H1 (cell line): ENCODE data around the gene NRAS. TPM values are rescaled to one million over a fixed set of nuclear protein-coding genes. Genes with fewer than 3 reads are reported as not detected.
A peak's percentile ranks its signal among the peaks of the same experiment; 100 is the strongest.

Experiments
- CTCF ChIA-PET: fragments of 300-600 bp; sonication (Branson Sonifier 250); formaldehyde crosslinking; loops from one replicate; lab custom pipeline; 2021; ENCODE audit not compliant: partially characterized antibody; lab: Charles Lee
- POLR2A ChIA-PET: fragments of 300-600 bp; sonication (Branson Sonifier 250); formaldehyde crosslinking; loops from one replicate; lab custom pipeline; 2021; ENCODE audit warnings: inconsistent platforms; ENCODE audit not compliant: partially characterized antibody; lab: Charles Lee
- DNase-seq, 2 experiments: peaks; one replicate each; pipeline versions ENCODE4 v3.0.0 to v3.0.0-alpha.2; 2010 to 2022; ENCODE audit warnings: low spot score in 2 of 2, low read depth in 1 of 2, mixed read lengths in 1 of 2
- FAIRE-seq: peaks from 2 replicates; lab custom pipeline; 2011; peaks lifted over from hg19 to GRCh38; lab: Jason Lieb, UNC
- H2AFZ ChIP-seq: 2 replicates; pipeline ENCODE4 v1.8.1; 2012; ENCODE audit warnings: low read length, inconsistent platforms
- H2AK5ac ChIP-seq: 2 replicates; pipeline ENCODE4 v1.6.1; 2013; ENCODE audit warnings: low read depth, low read length
- H2BK120ac ChIP-seq: replicated peaks from 2 replicates; pipeline ENCODE3; 2013; ENCODE audit warnings: low read depth, low read length, inconsistent platforms
- H2BK12ac ChIP-seq: 2 replicates; pipeline ENCODE4 v1.6.1; 2013; ENCODE audit warnings: low read depth, low read length
- H2BK15ac ChIP-seq: 2 replicates; pipeline ENCODE4 v1.6.1; 2013; ENCODE audit warnings: low read length
- H2BK20ac ChIP-seq: 2 replicates; pipeline ENCODE4 v1.6.1; 2013; ENCODE audit warnings: low read length
- H2BK5ac ChIP-seq: 2 replicates; pipeline ENCODE4 v1.6.1; 2013; ENCODE audit warnings: low read depth, low read length
- H3K14ac ChIP-seq: 2 replicates; pipeline ENCODE4 v1.6.1; 2013; ENCODE audit warnings: inconsistent platforms; ENCODE audit not compliant: insufficient read length
- H3K18ac ChIP-seq: 2 replicates; pipeline ENCODE4 v1.6.1; 2013; ENCODE audit warnings: low read length; ENCODE audit errors: extremely low read depth
- H3K23ac ChIP-seq: 2 replicates; pipeline ENCODE4 v1.6.1; 2013; ENCODE audit warnings: inconsistent platforms; ENCODE audit not compliant: insufficient read length
- H3K23me2 ChIP-seq: 2 replicates; pipeline ENCODE4 v1.6.1; 2013; ENCODE audit warnings: low read depth, low read length
- H3K27ac ChIP-seq: 2 replicates; pipeline ENCODE4 v1.6.1; 2011; ENCODE audit warnings: low read depth, low read length, inconsistent platforms
- H3K27me3 ChIP-seq, 4 experiments: replicated peaks in 1 of 4; 1 replicate in 1 of 4; 2 replicates in 3 of 4; pipeline versions ENCODE4 v1.6.1 to v1.8.1; 2011 to 2013; ENCODE audit warnings: low read length in 3 of 4, mild to moderate bottlenecking in 3 of 4, inconsistent platforms in 2 of 4, mixed read lengths in 2 of 4, moderate library complexity in 1 of 4; ENCODE audit not compliant: control insufficient read depth in 3 of 4, insufficient read depth in 3 of 4; ENCODE audit errors: extremely low read depth in 1 of 4
- H3K36me3 ChIP-seq, 4 experiments: 2 replicates each; pipeline versions ENCODE4 v1.6.1 to v1.8.1; 2011 to 2013; ENCODE audit warnings: mild to moderate bottlenecking in 4 of 4, low read length in 3 of 4, moderate library complexity in 2 of 4, control low read depth in 1 of 4, inconsistent platforms in 1 of 4; ENCODE audit not compliant: insufficient read depth in 4 of 4, control insufficient read depth in 2 of 4
- H3K4ac ChIP-seq: replicated peaks from 2 replicates; pipeline ENCODE3; 2013; ENCODE audit warnings: low read length, low read depth, mixed read lengths, inconsistent platforms; ENCODE audit not compliant: insufficient read length
- H3K4me1 ChIP-seq, 4 experiments: replicated peaks in 1 of 4; 1 replicate in 1 of 4; 2 replicates in 3 of 4; pipeline versions ENCODE4 v1.6.1 to v1.8.1; 2011 to 2013; ENCODE audit warnings: low read length in 3 of 4, inconsistent platforms in 2 of 4, mixed read lengths in 1 of 4; ENCODE audit not compliant: insufficient read depth in 4 of 4, control insufficient read depth in 3 of 4
- H3K4me2 ChIP-seq, 2 experiments: 2 replicates each; pipeline versions ENCODE4 v1.6.1 to v1.8.1; 2011 to 2013; ENCODE audit warnings: low read depth in 2 of 2, low read length in 2 of 2, control low read depth in 1 of 2, inconsistent platforms in 1 of 2, mild to moderate bottlenecking in 1 of 2; ENCODE audit not compliant: insufficient read depth in 1 of 2
- H3K4me3 ChIP-seq, 4 experiments: fragments of 200-600, 300-600 bp in 1 of 4; sonication (generic), shearing (Covaris generic), sonication (Bioruptor Twin) in 1 of 4; 2 replicates each; pipeline versions ENCODE4 v1.5.1 to v1.8.1; 2011 to 2016; ENCODE audit warnings: low read length in 4 of 4, low read depth in 3 of 4, control low read depth in 2 of 4, inconsistent platforms in 2 of 4, mild to moderate bottlenecking in 2 of 4, mixed read lengths in 1 of 4, moderate library complexity in 1 of 4; ENCODE audit not compliant: insufficient read depth in 2 of 4; ENCODE audit errors: extremely low read depth in 1 of 4
- H3K56ac ChIP-seq: replicated peaks from 2 replicates; pipeline ENCODE3; 2013; ENCODE audit warnings: low read depth, mild to moderate bottlenecking, mixed read lengths, low read length, inconsistent platforms; ENCODE audit not compliant: insufficient read length
- H3K79me1 ChIP-seq: 2 replicates; pipeline ENCODE4 v1.6.1; 2013; ENCODE audit warnings: low read depth, low read length, control low read depth
- H3K79me2 ChIP-seq, 2 experiments: 2 replicates each; pipeline versions ENCODE4 v1.6.1 to v1.8.1; 2012 to 2013; ENCODE audit warnings: low read length in 2 of 2, mild to moderate bottlenecking in 2 of 2, inconsistent platforms in 1 of 2; ENCODE audit not compliant: insufficient read depth in 2 of 2, control insufficient read depth in 1 of 2
- H3K9ac ChIP-seq, 4 experiments: replicated peaks in 1 of 4; 1 replicate in 1 of 4; 2 replicates in 3 of 4; pipeline versions ENCODE4 v1.6.1 to v1.8.1; 2011 to 2013; ENCODE audit warnings: low read depth in 3 of 4, low read length in 3 of 4, control low read depth in 2 of 4, mild to moderate bottlenecking in 2 of 4, moderate library complexity in 2 of 4, inconsistent platforms in 1 of 4; ENCODE audit errors: extremely low read depth in 1 of 4
- H3K9me3 ChIP-seq, 2 experiments: 2 replicates each; pipeline versions ENCODE4 v1.6.1 to v1.8.1; 2012 to 2013; ENCODE audit warnings: mild to moderate bottlenecking in 2 of 2, moderate library complexity in 2 of 2, control low read depth in 1 of 2, inconsistent platforms in 1 of 2, low read depth in 1 of 2, low read length in 1 of 2, mixed read lengths in 1 of 2; ENCODE audit not compliant: insufficient read depth in 2 of 2
- H4K20me1 ChIP-seq, 2 experiments: replicated peaks in 1 of 2; 2 replicates each; pipeline versions ENCODE3 to v1.8.1; 2011 to 2013; ENCODE audit warnings: inconsistent platforms in 2 of 2, low read length in 2 of 2, mild to moderate bottlenecking in 1 of 2; ENCODE audit not compliant: insufficient read depth in 2 of 2, control insufficient read depth in 1 of 2
- H4K5ac ChIP-seq: 2 replicates; pipeline ENCODE4 v1.6.1; 2013; ENCODE audit warnings: low read length, low read depth, mixed read lengths, inconsistent platforms; ENCODE audit not compliant: insufficient read length
- H4K8ac ChIP-seq: 2 replicates; pipeline ENCODE4 v1.8.0; 2013; ENCODE audit warnings: mild to moderate bottlenecking, moderate library complexity, low read length, inconsistent platforms; ENCODE audit not compliant: insufficient read depth; ENCODE audit errors: extremely low read depth
- H4K91ac ChIP-seq: replicated peaks from 2 replicates; pipeline ENCODE3; 2013; ENCODE audit warnings: low read length, mixed read lengths, inconsistent platforms; ENCODE audit not compliant: insufficient read length
- CHD2 ChIP-seq: IDR thresholded peaks from 2 replicates; pipeline ENCODE4 v1.6.1; 2012; ENCODE audit warnings: low read length, improper control_type of control experiment
- POU5F1 ChIP-seq: IDR thresholded peaks from 2 replicates; pipeline ENCODE4 v1.6.1; 2011; ENCODE audit warnings: low read depth, mild to moderate bottlenecking, low read length, moderate library complexity
- SP2 ChIP-seq: IDR thresholded peaks from 2 replicates; pipeline ENCODE4 v1.6.1; 2012; ENCODE audit warnings: mild to moderate bottlenecking, low read length, inconsistent platforms
- SRF ChIP-seq: IDR thresholded peaks from 2 replicates; pipeline ENCODE4 v1.6.1; 2011; ENCODE audit warnings: mild to moderate bottlenecking, low read depth, low read length, moderate library complexity
- WGBS, 2 experiments: shearing (Covaris generic) in 1 of 2; methylation state at CpG; one replicate each; pipeline versions ENCODE4 v1.1.6 to v1.1.7; 2013 to 2015; ENCODE audit warnings: low lambda C conversion rate in 2 of 2, mixed read lengths in 2 of 2, inconsistent platforms in 1 of 2, low coverage in 1 of 2, missing lambda C conversion rate in 1 of 2; ENCODE audit not compliant: insufficient replicate concordance in 2 of 2, insufficient coverage in 1 of 2, insufficient read length in 1 of 2; ENCODE audit errors: extremely low coverage in 1 of 2, missing lambda C conversion rate in 1 of 2; 5-methylcytosine and 5-hydroxymethylcytosine counted together
- polyA plus RNA-seq, 7 experiments: library from polyadenylated mRNA; depleted of rRNA in 3 of 7; stranded (reverse) in 5 of 7; unstranded in 2 of 7; fragments of >200 nt in 5 of 7; fragments of 200-250 nt in 2 of 7; gene quantifications; 1 replicate in 5 of 7; 2 replicates in 1 of 7; 4 replicates in 1 of 7; pipeline versions ENCODE4 v1.2.1 to v1.2.3, GENCODE V29; 2011 to 2013; ENCODE audit warnings: missing spikeins in 2 of 7, mixed read lengths in 2 of 7
- total RNA-seq: library from RNA; stranded (reverse); fragmentation: NEBNext Ultra II Directional; extraction: Animal tissue kit (Norgen Biotek cat#: 25700); gene quantifications from 2 replicates; pipeline ENCODE4 v1.2.1, GENCODE V29; 2021
- TF ChIP-seq, protein P1 (sequence below): IDR thresholded peaks from 2 replicates; pipeline ENCODE4 v1.6.1; 2011; ENCODE audit warnings: low read depth, mild to moderate bottlenecking, low read length; ENCODE audit not compliant: insufficient read depth
- TF ChIP-seq, protein P2 (sequence below), 3 experiments: IDR thresholded peaks; 1 replicate in 2 of 3; 2 replicates in 1 of 3; pipeline versions ENCODE4 v1.5.1 to v1.6.1; 2011; ENCODE audit warnings: low read length in 3 of 3, mild to moderate bottlenecking in 3 of 3, inconsistent platforms in 2 of 3, low read depth in 1 of 3, moderate library complexity in 1 of 3; ENCODE audit not compliant: insufficient read depth in 1 of 3; ENCODE audit errors: control extremely low read depth in 1 of 3

NRAS gene
- total and polyA plus RNA-seq, 2 of the 8 experiments (the other 6 are each of a cell fraction or from before 2014, with no cell fraction given): 24.5 to 65.1 TPM

DNA sequence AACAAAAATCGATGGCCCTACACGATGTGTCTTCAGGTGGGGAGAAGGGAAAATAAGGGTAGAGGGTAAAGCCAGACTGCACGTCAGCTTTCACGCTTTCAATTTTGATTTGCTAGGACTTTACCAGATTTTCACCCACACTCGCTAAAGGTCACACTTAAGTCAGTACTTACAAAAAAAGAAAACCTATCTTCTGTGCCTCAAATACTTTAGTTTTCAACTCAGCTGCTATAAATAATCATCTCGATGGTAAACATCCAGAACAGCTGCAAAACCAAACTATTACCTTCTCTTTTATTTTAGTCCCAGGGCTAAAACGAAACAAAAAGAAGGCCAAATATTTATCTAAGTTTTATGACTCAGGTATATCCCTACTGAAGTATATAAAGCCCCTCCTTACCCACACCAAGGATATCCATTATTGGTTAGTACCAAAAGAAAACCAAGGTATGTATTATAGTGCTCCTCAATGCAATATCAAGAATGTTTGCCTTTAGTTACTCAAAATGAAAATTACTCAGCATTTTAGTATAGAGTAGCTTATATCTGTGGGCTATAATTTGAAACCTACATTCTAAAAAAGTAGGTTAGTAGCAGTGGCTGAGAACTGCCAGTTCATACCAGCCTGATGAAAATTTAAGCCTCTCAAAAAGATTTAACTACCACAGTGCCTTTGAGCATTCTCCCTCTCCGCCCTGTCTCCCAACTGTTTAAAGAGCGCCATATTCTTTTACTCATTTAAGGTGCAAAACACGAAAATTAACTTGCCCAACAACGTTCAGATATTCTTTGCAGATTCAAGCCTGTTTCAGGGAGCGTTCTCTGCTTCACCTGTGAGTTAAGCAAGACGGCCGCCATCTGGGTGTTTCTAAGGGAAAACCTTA lies 39.7 kb upstream of the NRAS start:
- no peaks in the 10 kb centered on the region for H3K9me3 ChIP-seq
- H4K8ac ChIP-seq: no peak overlapping the region
- H2BK12ac ChIP-seq: no peak overlapping the region; the same call in 1 of the 2 replicates
- peak overlapping the region; percentile 95; the same call in 1 of the 2 replicates for H2BK5ac ChIP-seq
- H3K56ac ChIP-seq: peak overlapping the region; percentile 36
- 46% methylated on average over 14 of the region's 14 CpGs; no CpG with 5 or more reads in 1 of the 2 experiments for WGBS, 2 experiments
- H2BK20ac ChIP-seq: no peak overlapping the region
- peak overlapping the region; percentile 83 to 100 (median 100) for H3K9ac ChIP-seq
- no peak overlapping the region for H3K23ac ChIP-seq
- H3K79me1 ChIP-seq: no peaks in the 10 kb centered on the region; the same call in 1 of the 2 replicates
- H3K14ac ChIP-seq: no peak overlapping the region
- no peak overlapping the region for H4K91ac ChIP-seq
- FAIRE-seq: no peak
- H4K20me1 ChIP-seq: peaks cover 23 to 26% of the 10 kb centered on the region in 2 experiments
- H3K27ac ChIP-seq: peak overlapping the region; percentile 100
- peaks cover 0 to 12% (median 2%) of the 10 kb centered on the region in 4 experiments; a peak in 2 of 8 replicates for H3K36me3 ChIP-seq
- no peak overlapping the region for H2BK15ac ChIP-seq
- H2AFZ ChIP-seq: no peak overlapping the region
- H3K18ac ChIP-seq: no peak overlapping the region
- H3K4me1 ChIP-seq: peaks cover 0 to 16% (median 3%) of the 10 kb centered on the region in 4 experiments; a peak in 2 of 7 replicates
- H3K27me3 ChIP-seq: no peaks in the 10 kb centered on the region
- no peaks in the 10 kb centered on the region for H3K23me2 ChIP-seq
- peaks cover 56 to 60% of the 10 kb centered on the region in 2 experiments for H3K79me2 ChIP-seq
- H2BK120ac ChIP-seq: no peak overlapping the region
- ChIA-PET POLR2A (interaction anchor here (0.6 to 6.0 kb wide), 23 partner anchors 8 to 607 kb away, joined by 3 to 68 read pairs (median 5); partner anchors contain the start of genes NRAS and SIKE1), CTCF (interaction anchor here (0.6 to 1.9 kb wide), 3 partner anchors 8 to 321 kb away, joined by 3 to 5 read pairs (median 4); no protein-coding TSS in a partner anchor)
- H2AK5ac ChIP-seq: no peak overlapping the region
- H3K4ac ChIP-seq: no peak overlapping the region
- peak overlapping the region; percentile 62 to 75 for H3K4me2 ChIP-seq
- H4K5ac ChIP-seq: no peak overlapping the region
- H3K4me3 ChIP-seq: peak overlapping the region; percentile 87 to 100 (median 98)
- DNase-seq: no peak
- TF ChIP-seq, protein P1, sequence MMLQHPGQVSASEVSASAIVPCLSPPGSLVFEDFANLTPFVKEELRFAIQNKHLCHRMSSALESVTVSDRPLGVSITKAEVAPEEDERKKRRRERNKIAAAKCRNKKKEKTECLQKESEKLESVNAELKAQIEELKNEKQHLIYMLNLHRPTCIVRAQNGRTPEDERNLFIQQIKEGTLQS: no peak
- TF ChIP-seq SP2 (no peak), SRF (no peak), CHD2 (no peak), POU5F1 (no peak)
- TF ChIP-seq, protein P2, sequence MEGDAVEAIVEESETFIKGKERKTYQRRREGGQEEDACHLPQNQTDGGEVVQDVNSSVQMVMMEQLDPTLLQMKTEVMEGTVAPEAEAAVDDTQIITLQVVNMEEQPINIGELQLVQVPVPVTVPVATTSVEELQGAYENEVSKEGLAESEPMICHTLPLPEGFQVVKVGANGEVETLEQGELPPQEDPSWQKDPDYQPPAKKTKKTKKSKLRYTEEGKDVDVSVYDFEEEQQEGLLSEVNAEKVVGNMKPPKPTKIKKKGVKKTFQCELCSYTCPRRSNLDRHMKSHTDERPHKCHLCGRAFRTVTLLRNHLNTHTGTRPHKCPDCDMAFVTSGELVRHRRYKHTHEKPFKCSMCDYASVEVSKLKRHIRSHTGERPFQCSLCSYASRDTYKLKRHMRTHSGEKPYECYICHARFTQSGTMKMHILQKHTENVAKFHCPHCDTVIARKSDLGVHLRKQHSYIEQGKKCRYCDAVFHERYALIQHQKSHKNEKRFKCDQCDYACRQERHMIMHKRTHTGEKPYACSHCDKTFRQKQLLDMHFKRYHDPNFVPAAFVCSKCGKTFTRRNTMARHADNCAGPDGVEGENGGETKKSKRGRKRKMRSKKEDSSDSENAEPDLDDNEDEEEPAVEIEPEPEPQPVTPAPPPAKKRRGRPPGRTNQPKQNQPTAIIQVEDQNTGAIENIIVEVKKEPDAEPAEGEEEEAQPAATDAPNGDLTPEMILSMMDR (IDR thresholded peaks at IDR 0.05; ENCODE audit: control extremely low read depth in 1 of 3, insufficient read depth in 1 of 3, low read depth in 1 of 3, low read length in 3 of 3): no peak
